Left renal cortex interstitium (tissue), 4 donors: ENCODE data around the gene THSD4. TPM values are rescaled to one million over a fixed set of nuclear protein-coding genes. Genes with fewer than 3 reads are reported as not detected.

Source experiments
- DNase-seq, 4 donors: peaks; one replicate each; pipeline ENCODE4 v3.0.0-alpha.2; 2013; ENCODE audit warnings: low read depth in 4 of 4, low spot score in 2 of 4, missing footprints in 1 of 4
- polyA plus RNA-seq, 4 donors: library from polyadenylated mRNA; unstranded; fragments of 120-200 nt; gene quantifications; one replicate each; pipeline ENCODE4 v1.2.1, GENCODE V29; 2013; ENCODE audit not compliant: insufficient read length in 4 of 4

Gene THSD4
- polyA plus RNA-seq, 4 donors = 30.0 to 48.5 (median 35.9) TPM

DNA sequence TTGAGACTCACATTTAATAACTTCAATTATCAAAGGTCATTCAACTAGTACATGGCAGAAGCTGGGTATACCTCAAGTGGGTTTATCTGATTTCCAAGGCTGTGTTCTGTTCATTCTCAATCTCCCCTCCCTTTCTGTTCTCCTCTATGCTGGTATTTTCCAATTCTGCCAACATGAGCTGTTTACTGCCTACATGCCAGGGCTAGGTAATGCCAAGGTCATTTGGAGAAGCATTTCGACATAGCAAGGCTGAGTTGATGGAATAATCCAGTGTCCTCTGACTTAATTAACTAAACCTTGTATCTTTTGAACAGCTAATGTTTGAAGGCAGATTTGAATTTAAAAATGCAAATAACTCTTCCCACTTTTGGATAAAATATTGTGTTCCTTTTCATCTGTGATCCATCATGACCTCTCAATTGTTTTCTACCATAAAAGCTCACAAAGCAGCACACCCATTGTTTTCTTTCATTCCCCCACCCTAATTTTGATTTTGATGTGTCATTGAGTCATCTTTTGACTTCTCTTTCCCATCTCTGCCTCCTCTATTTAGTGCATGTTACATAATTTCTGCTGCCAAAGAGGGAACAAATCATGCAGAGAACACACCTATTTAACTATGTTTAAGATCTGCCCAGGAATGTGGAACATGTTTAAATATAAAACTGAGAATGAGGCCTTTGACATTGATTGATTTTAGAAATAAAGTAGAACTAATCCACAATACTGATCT lies 386.2 kb downstream of the THSD4 start:
- no peak for DNase-seq

DNA sequence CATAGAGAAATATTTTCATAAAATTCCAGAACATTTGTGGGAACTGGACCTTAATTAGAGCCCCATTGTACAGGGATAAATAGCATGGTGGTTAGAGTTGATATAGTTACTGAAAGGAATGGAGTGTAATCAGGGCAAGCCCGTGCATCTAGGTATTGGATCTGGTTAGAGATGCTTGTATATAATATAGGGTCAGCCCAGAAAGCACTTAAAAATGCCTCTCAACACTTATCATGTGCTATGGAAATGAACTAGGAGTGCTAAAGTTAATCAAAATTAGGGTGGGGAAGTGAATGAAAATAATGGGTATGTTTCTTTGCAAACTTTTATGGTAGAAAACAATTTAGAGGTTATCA lies 386.8 kb downstream of the THSD4 start:
- DNase-seq = no peak

DNA sequence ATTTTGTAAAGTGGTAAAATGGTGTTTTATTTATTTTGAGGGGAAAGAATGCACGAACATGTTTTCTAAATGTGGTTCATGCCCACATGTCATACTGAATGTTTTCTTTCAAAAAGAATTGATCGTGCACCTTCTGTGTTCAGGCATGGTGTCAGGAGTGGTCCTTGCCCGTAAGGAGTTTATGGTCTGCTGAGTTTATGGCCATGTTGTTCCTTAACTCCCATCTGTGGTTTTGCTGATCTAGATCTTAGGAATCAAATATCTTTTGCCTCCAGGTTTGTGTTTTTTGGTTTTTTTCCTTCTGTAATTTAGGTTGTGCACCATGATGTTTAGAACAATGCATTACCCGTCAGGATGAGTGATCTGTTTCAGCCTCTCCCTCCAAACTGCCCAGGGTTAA lies 390.7 kb downstream of the THSD4 start:
- DNase-seq = no peak

DNA sequence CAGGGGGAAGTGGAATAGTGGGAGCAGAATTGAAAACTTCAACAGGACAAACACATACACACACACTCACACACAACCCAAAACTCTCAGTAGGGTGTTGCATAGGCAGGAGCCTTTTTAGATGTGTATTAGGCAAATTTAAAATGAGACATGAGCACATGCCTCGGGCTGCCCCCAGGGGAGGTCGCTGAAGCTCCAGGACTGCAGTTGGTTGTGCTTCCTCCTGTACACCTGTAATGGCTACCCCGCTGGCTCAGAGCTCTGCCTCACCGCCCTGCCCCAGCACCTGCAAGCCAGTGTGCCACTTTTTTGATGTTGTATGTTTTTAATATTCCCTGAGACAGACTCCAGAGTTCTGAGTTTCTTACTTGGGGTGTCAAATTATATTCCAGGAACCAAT lies 391.7 kb downstream of the THSD4 start:
- DNase-seq = no peak

- no peak for DNase-seq
These were observed 392.9 kb downstream of the THSD4 start for GRCh38 chr15:71508081-71508682.

DNA sequence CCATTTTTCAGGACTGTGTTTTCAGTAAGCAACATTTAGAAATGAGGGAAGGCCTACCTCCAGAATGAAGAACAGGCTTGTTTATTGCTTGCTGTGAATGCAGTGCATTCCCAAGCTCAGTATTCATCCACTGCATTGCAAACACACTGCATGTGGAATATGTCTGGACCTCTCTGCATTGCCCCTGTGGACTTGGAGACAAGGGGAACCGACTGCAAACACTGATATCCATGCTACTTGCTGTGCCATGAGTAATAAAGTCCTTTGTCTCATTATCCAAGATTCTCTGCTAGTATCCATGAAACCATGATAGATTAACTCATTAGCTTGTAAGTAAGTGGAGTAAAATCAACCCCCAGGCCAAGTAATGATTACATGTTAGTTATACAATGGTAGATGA lies 393.9 kb downstream of the THSD4 start:
- DNase-seq = no peak

DNA sequence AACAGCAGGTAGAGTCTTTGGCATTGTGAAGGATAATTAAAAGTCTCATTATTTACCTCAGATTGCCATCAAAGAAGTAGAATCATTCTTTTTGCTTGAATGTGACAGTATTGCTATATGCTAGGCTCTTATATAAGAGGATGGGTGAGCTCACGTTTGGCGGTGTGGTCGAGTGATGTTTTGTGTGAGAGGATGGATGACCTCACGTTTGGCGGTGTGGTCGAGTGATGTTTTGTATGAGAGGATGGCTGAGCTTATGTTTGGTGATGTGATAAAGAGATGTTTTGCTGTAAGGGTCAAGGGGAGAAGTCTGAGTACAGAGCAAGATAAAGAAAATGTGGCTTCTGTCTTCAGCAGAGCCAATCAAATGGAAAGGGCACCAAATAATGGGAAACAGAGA lies 395.5 kb downstream of the THSD4 start:
- no peak for DNase-seq

DNA sequence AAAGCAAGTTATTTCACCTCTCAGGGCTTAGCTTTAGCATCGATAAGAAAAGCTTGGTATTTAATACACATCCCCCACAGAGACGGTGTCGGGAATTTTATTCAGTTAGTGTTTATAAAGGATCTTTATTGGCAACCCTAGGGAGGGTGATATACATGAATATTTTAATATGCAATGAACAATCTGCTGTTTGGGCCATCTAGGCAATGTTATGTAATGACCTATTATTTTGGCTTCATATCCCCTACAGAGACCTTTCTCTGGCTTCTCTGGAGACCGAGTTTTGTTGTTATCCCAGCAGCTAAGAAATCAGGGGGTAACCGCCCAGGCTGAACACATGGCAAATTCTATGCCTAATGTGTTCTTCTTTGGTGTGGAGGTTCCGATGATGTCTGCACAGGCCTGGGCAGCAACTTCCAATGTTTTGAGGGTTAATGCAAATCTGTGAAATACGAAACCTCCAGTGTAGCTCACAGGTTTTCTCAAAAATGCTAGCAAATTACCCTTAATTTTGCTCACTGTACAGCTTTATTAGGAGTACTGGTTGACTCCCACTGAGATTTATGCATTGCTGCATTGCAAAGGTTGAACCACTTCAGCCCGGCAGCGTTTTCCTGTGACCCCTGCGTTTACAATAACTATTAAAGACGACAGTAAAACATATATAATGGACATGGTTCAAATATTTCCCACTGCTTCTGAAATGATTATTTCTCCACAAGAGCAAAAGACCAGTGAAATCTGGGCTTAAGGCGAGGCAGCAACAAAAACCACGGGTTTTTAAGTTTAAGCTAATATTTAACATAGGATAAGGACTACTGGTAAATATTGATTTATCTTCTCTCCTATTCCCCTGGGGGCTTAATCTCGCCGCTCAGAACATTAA lies 396.8 kb downstream of the THSD4 start:
- peak in 1 of 4 donors; percentile 59 for DNase-seq

DNA sequence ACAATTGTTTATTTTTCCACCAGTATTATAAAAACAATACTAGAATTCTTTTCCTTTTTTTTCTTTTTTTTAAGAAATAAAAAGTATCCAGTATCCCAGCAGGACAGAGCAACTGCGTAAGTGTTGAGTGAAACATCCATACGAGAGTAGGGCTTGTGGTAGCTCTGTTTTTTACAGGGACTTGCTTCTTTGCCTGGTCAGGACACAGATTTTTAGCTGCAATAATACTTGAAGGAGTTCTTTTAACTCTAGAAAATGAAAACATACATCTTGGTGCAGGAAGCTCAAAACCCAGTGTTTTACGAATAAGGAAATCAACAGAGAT lies 397.4 kb downstream of the THSD4 start:
- DNase-seq = no peak

GRCh38 chr15:71515375-71516186 lies 400.3 kb downstream of the THSD4 start:
- DNase-seq = no peak

DNA sequence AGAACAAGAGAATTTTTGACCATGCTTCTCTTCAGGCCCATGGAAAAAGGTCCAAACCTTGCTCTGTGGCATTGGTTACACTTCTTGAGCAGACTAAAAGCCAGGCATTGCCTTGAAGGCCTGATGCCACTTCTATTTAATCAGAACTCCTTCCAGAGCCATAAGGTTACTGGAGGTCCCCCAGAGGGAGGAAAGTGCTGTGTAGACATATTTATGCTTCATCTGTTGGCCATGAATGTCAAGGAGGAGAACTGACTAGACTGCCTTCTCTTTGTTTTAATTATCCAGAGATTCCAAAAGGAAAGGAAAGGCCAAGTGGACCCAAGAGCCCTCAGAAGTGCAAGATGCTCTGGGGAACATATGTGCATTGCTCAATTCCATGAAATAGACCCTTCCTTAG lies 402.5 kb downstream of the THSD4 start:
- DNase-seq = no peak

- no peak for DNase-seq
These were observed 403.4 kb downstream of the THSD4 start for GRCh38 chr15:71518661-71519060.

DNA sequence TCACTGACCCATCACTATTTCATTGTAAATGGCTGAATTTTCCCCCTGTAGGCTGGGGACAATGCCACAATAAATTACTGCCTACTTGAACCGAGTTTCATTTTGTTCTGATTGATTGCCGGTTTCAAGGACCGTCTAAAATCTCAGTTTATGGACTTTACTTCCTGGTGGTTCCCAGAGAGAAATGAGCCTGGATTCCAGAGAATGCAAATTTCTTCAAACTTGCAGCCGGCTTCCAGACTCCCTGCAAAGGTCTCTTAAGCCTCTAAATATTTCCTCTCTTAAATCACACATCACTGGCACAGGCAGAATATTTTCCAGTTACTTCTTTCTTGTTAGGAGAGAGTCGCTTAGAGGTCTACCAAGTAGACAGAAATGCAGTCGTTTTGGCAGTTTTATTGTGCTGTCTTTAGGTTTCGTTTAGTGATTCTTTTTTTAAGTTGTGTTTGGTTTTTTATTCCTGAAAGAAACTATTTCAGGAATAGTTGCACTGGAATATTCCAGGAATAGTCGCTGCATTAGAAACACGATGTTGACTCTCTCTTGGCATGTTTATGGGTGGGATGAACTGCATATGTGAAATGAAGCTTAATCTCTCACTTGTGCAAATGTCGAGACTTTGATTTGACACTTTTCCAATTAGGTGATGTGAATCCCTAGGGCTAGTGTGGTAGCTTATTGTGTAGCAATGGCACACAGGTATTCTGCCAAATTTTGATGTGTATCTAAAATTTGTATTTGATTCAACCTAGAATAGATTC lies 411.0 kb downstream of the THSD4 start:
- peak in 1 of 4 donors; percentile 61 for DNase-seq

- no peak for DNase-seq
These were observed 414.1 kb downstream of the THSD4 start for GRCh38 chr15:71529361-71529760.

DNA sequence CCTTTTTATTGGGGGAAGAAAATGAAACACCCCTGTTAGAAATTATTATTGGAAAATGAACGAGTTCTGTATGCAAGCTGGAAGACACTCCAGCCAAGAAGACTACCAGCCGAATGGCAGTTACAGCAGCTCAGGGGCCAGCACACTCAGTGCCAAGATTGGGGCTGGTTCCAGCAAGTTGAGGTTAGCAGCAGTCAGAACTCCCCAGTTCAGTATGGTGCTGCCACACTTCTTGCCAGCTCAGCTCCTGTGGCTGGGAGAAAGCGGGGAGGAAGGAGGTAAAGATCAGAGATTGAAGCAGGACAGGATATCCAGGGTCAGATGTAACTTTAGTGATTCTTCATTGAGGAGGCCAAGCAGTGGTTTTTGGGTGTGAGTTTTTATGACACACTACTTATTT lies 414.8 kb downstream of the THSD4 start:
- DNase-seq = no peak

DNA sequence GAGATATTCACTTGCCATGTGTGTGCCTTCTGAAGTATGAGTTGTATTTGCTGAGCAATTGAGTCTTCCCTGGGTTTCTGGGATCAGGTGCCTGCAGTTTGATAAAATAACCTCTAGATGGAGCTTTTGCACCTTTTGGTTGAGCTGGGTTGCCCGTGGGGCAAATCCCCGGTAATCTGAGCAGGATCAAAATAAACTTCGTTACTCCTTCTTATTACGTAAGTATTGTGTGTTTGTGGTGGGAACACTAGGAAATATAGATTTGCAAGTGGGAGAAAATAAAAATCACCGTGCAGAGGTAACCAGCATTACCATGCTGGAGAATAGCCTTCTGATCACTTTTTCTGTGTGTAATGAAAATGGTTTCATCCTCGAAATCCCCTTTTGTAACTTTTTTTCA lies 417.7 kb downstream of the THSD4 start:
- DNase-seq = no peak

GRCh38 chr15:71538181-71538580 lies 422.9 kb downstream of the THSD4 start:
- DNase-seq = no peak

DNA sequence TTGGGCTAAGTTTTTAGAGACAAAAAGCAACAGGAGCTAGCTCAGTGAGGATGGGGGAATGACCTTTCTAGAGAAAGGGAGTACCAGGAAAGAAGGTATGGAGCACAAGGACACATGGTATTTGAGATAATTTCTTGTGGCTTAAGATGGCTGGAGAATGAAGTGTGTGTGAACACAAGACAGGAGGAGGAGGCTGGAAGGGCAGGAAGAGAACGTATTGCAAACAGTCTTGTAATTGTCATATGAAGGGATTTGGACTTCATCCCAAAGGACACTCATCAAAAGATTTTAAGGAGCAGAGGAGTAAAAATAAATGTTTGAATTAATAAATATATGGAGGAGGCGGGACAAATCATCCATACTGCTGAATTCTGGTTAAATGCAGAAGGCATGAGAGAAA lies 426.5 kb downstream of the THSD4 start:
- DNase-seq = no peak

DNA sequence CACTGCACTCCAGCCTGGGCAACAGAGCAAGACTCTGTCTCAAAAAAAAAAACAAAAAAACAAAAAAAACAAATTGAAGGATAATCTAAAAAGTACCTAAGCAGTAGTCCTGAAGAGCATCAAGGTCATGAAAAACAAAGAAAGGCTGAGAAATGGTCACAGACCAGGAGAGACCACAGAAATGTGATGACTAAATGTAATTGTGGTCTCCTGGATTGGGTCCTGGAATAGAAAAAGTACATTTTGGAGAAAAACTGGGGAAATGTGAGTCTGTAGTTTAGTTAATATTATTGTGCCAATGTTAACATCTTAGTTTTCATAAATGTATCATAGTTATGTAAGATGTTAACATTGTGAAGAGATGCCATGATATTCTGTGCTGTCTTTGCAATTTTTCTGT lies 427.6 kb downstream of the THSD4 start:
- no peak for DNase-seq

DNA sequence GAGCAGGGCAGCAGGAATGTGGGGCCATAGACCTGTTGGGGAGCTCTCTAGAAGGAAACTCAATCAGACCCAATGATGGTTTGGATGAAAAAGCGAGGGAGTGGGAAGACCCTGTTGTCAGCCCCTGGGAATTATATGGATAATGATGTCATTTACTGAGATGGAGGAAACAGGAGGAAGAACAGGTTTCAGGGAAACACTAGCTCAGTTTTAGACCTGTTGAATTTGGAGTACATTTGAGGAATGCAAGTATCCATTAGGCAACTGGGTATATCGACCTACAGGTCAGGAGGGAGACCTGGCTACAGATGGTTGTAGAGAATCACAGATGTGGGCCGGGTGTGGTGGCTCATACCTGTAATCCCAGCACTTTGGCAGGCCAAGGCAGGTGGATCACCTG lies 428.1 kb downstream of the THSD4 start:
- no peak for DNase-seq
